ENCODE measurements around the gene PTPRA.
"Not testable (repeated sequence)": the region's sequence is repeated elsewhere in the genome, so short reads cannot be mapped to it uniquely, and the experiment has no call there.

Gene PTPRA

GRCh38 chr20:3074812-3075211, 201.5 kb downstream of the PTPRA start:
- no peak for DNase-seq (ENCODE audit: low spot score)

GRCh38 chr20:3075315-3075714, 202.0 kb downstream of the PTPRA start:
- DNase-seq (ENCODE audit: low spot score), result not testable (repeated sequence)

GRCh38 chr20:3077618-3078134, 204.4 kb downstream of the PTPRA start:
- DNase-seq (ENCODE audit: low spot score), result no peak

- DNase-seq (ENCODE audit: low spot score), result peak; percentile 65
Observed at GRCh38 chr20:3080939-3081388, 207.7 kb downstream of the PTPRA start.

GRCh38 chr20:3081641-3082040, 208.4 kb downstream of the PTPRA start:
- no peak for DNase-seq (ENCODE audit: low spot score)

- no peak for DNase-seq (ENCODE audit: low spot score)
Observed at GRCh38 chr20:3082306-3082951, 209.1 kb downstream of the PTPRA start.

GRCh38 chr20:3082955-3083952, 210.0 kb downstream of the PTPRA start:
- DNase-seq (ENCODE audit: low spot score), result no peak

GRCh38 chr20:3084283-3084985, 211.2 kb downstream of the PTPRA start, which contains the start of gene AVP:
Gene AVP, minus strand, starts transcription at chr20:3084724. Its CDS starts 50 bp downstream, at chr20:3084674.
- DNase-seq (ENCODE audit: low spot score), result no peak

GRCh38 chr20:3084986-3085360, 211.7 kb downstream of the PTPRA start:
- DNase-seq (ENCODE audit: low spot score), result no peak

GRCh38 chr20:3085571-3086072, 212.3 kb downstream of the PTPRA start:
- DNase-seq (ENCODE audit: low spot score), result no peak

GRCh38 chr20:3088031-3088430, 214.8 kb downstream of the PTPRA start:
- no peak for DNase-seq (ENCODE audit: low spot score)

All from hepatic stellate cell (primary cell).